GM18861 (cell line): ENCODE results near the gene PDPK1.
"Not testable (repeated sequence)": the region's sequence is repeated elsewhere in the genome, so short reads cannot be mapped to it uniquely, and the experiment has no call there.

Experiments
- ATAC-seq: cut with Tn5 transposase; IDR thresholded peaks from one replicate; pipeline ENCODE4 v1.9.1; 2021; ENCODE audit not compliant: unreplicated experiment

Gene PDPK1

GRCh38 chr16:2586241-2586640, 48.4 kb downstream of the PDPK1 start:
- no peak for ATAC-seq

GRCh38 chr16:2586901-2587480, 49.2 kb downstream of the PDPK1 start:
- no peak for ATAC-seq

- no peak for ATAC-seq
These were observed 50.2 kb downstream of the PDPK1 start for GRCh38 chr16:2587891-2588565.

- no peak for ATAC-seq
These were observed 53.8 kb downstream of the PDPK1 start for GRCh38 chr16:2591476-2592240.

- ATAC-seq, result no peak
These were observed 55.0 kb downstream of the PDPK1 start for GRCh38 chr16:2592786-2593185.

- ATAC-seq, result no peak
These were observed 57.8 kb downstream of the PDPK1 start for GRCh38 chr16:2595393-2596205.

GRCh38 chr16:2596747-2597559, 59.1 kb downstream of the PDPK1 start:
- ATAC-seq, result no peak

GRCh38 chr16:2597560-2597902, 59.7 kb downstream of the PDPK1 start:
- no peak for ATAC-seq

GRCh38 chr16:2598133-2598641, 60.4 kb downstream of the PDPK1 start:
- no peak for ATAC-seq

- ATAC-seq, result no peak
These were observed 60.9 kb downstream of the PDPK1 start for GRCh38 chr16:2598723-2599122.

GRCh38 chr16:2599165-2599564, 61.3 kb downstream of the PDPK1 start:
- ATAC-seq, result not testable (repeated sequence)

GRCh38 chr16:2599785-2600184, 62.0 kb downstream of the PDPK1 start:
- ATAC-seq, result not testable (repeated sequence)

GRCh38 chr16:2601301-2602025, 63.6 kb downstream of the PDPK1 start:
- ATAC-seq, result not testable (repeated sequence)

- ATAC-seq, result not testable (repeated sequence)
These were observed 64.4 kb downstream of the PDPK1 start for GRCh38 chr16:2602175-2602574.

- peak; percentile 65 for ATAC-seq
These were observed 65.6 kb downstream of the PDPK1 start for GRCh38 chr16:2603165-2604015.

- not testable (repeated sequence) for ATAC-seq
These were observed 66.2 kb downstream of the PDPK1 start for GRCh38 chr16:2604016-2604369.

GRCh38 chr16:2606820-2607219, 69.0 kb downstream of the PDPK1 start:
- not testable (repeated sequence) for ATAC-seq

GRCh38 chr16:2609345-2609744, 71.5 kb downstream of the PDPK1 start:
- not testable (repeated sequence) for ATAC-seq
